Neuronal stem cell (in vitro differentiated cells): ENCODE measurements around the gene PPP1R11. TPM values are rescaled to one million over a fixed set of nuclear protein-coding genes. Genes with fewer than 3 reads are reported as not detected.

ENCODE experiments used
- DNase-seq: peaks from one replicate; pipeline ENCODE4 v3.0.0-alpha.2; 2013; ENCODE audit warnings: low spot score
- H2AFZ ChIP-seq: one replicate; pipeline ENCODE4 v1.6.1; 2013; ENCODE audit warnings: mild to moderate bottlenecking, low read length, inconsistent platforms
- H2AK5ac ChIP-seq: 2 replicates; pipeline ENCODE4 v1.6.1; 2013; ENCODE audit warnings: low read depth, mild to moderate bottlenecking, inconsistent platforms, low read length, moderate library complexity, mixed read lengths
- H2BK120ac ChIP-seq: 2 replicates; pipeline ENCODE4 v1.6.1; 2013; ENCODE audit warnings: low read depth, mild to moderate bottlenecking, inconsistent platforms, low read length, moderate library complexity, mixed read lengths
- H2BK12ac ChIP-seq: one replicate; pipeline ENCODE4 v1.6.1; 2013; ENCODE audit warnings: low read length, inconsistent platforms
- H2BK15ac ChIP-seq: 2 replicates; pipeline ENCODE4 v1.6.1; 2013; ENCODE audit warnings: mild to moderate bottlenecking, low read length, inconsistent platforms, mixed read lengths
- H2BK5ac ChIP-seq: one replicate; pipeline ENCODE4 v1.6.1; 2013; ENCODE audit warnings: inconsistent platforms, mild to moderate bottlenecking, low read length, moderate library complexity
- H3K14ac ChIP-seq: one replicate; pipeline ENCODE4 v1.6.1; 2013; ENCODE audit warnings: low read length, inconsistent platforms
- H3K18ac ChIP-seq: 2 replicates; pipeline ENCODE4 v1.6.1; 2013; ENCODE audit warnings: low read length, inconsistent platforms
- H3K23ac ChIP-seq: 2 replicates; pipeline ENCODE4 v1.6.1; 2013; ENCODE audit warnings: low read depth, mild to moderate bottlenecking, mixed read lengths, low read length, inconsistent platforms; ENCODE audit not compliant: poor library complexity
- H3K27ac ChIP-seq: replicated peaks from 3 replicates; pipeline ENCODE4 v1.5.1; 2013; ENCODE audit warnings: low read length, inconsistent platforms
- H3K27me3 ChIP-seq, 3 experiments: 2 replicates each; pipeline ENCODE4 v1.6.1; 2013; ENCODE audit warnings: low read length in 3 of 3, mild to moderate bottlenecking in 2 of 3, inconsistent platforms in 1 of 3, low read depth in 1 of 3, mixed read lengths in 1 of 3, moderate library complexity in 1 of 3; ENCODE audit not compliant: control insufficient read depth in 3 of 3, insufficient read depth in 3 of 3
- H3K36me3 ChIP-seq, 2 donors: replicated peaks in 1 of 2; 2 replicates each; pipeline ENCODE4 v1.6.1; 2013; ENCODE audit warnings: low read length in 2 of 2; ENCODE audit not compliant: control insufficient read depth in 2 of 2, insufficient read depth in 2 of 2
- H3K4ac ChIP-seq: 2 replicates; pipeline ENCODE4 v1.6.1; 2013; ENCODE audit warnings: inconsistent platforms, mild to moderate bottlenecking, low read length, moderate library complexity
- H3K4me1 ChIP-seq, 2 donors: 1 replicate in 1 of 2; 2 replicates in 1 of 2; pipeline ENCODE4 v1.6.1; 2013; ENCODE audit warnings: low read length in 2 of 2, low read depth in 1 of 2; ENCODE audit not compliant: control insufficient read depth in 2 of 2, insufficient read depth in 1 of 2
- H3K4me2 ChIP-seq: one replicate; pipeline ENCODE4 v1.6.1; 2013; ENCODE audit warnings: mild to moderate bottlenecking, low read length, inconsistent platforms; ENCODE audit not compliant: insufficient read depth, poor library complexity, severe bottlenecking
- H3K4me3 ChIP-seq, 2 donors: 2 replicates each; pipeline ENCODE4 v1.5.1; 2013; ENCODE audit warnings: low read length in 2 of 2, mild to moderate bottlenecking in 2 of 2, inconsistent platforms in 1 of 2, moderate library complexity in 1 of 2
- H3K79me1 ChIP-seq: one replicate; pipeline ENCODE4 v1.6.1; 2013; ENCODE audit warnings: low read depth, mild to moderate bottlenecking, inconsistent platforms, low read length, moderate library complexity
- H3K9ac ChIP-seq: one replicate; pipeline ENCODE4 v1.6.1; 2013; ENCODE audit warnings: mild to moderate bottlenecking, low read depth, low read length, inconsistent platforms; ENCODE audit not compliant: poor library complexity
- H3K9me3 ChIP-seq, 2 donors: replicated peaks in 1 of 2; 2 replicates each; pipeline versions ENCODE3 to v1.6.1; 2013; ENCODE audit warnings: low read length in 2 of 2, mild to moderate bottlenecking in 2 of 2, inconsistent platforms in 1 of 2, low read depth in 1 of 2, mixed read lengths in 1 of 2, moderate library complexity in 1 of 2; ENCODE audit not compliant: control insufficient read depth in 2 of 2, insufficient read depth in 1 of 2
- H4K8ac ChIP-seq: one replicate; pipeline ENCODE4 v1.6.1; 2013; ENCODE audit warnings: low read depth, mild to moderate bottlenecking, inconsistent platforms, low read length, moderate library complexity
- H4K91ac ChIP-seq: one replicate; pipeline ENCODE4 v1.6.1; 2013; ENCODE audit warnings: low read length, low read depth, mild to moderate bottlenecking, inconsistent platforms; ENCODE audit not compliant: poor library complexity
- WGBS, 2 donors: extraction: QIAGEN DNeasy Blood & Tissue Kit; methylation state at CpG; one replicate each; pipeline ENCODE4 v1.1.7; 2013; ENCODE audit warnings: missing lambda C conversion rate in 2 of 2, mixed read lengths in 1 of 2; ENCODE audit not compliant: insufficient read length in 2 of 2, insufficient replicate concordance in 1 of 2; ENCODE audit errors: extremely low coverage in 2 of 2; 5-methylcytosine and 5-hydroxymethylcytosine counted together
- polyA plus RNA-seq, 2 experiments: library from polyadenylated mRNA; stranded (reverse); fragments of 200-250 nt; gene quantifications; one replicate each; pipeline ENCODE4 v1.2.3, GENCODE V29; 2013

PPP1R11 gene, protein sequence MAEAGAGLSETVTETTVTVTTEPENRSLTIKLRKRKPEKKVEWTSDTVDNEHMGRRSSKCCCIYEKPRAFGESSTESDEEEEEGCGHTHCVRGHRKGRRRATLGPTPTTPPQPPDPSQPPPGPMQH
- 47.2 TPM for polyA plus RNA-seq (2013, experiment 1 of 2)
- polyA plus RNA-seq (2013, experiment 2 of 2), result 48.4 TPM

- H3K4ac ChIP-seq, result no peak within 1 kb of the TSS
- DNase-seq, result peak; percentile 99
- no CpG with 5 or more reads among the region's 46 CpGs for WGBS, 2 donors
Observed at GRCh38 chr6:30066577-30067459, at the start of gene PPP1R11. TSS of gene PPP1R11 (plus strand) at chr6:30067198. CDS start at chr6:30067411, 213 bp downstream.

GRCh38 chr6:30019819-30020218 is 47.2 kb upstream of the PPP1R11 start:
- Histone ChIP-seq H3K27ac (no peak overlapping the region), H2AK5ac (no peak overlapping the region), H3K9ac (no peak overlapping the region), H3K4me2 (no peak overlapping the region), H2BK120ac (no peak overlapping the region), H2AFZ (no peak overlapping the region), H3K23ac (no peak overlapping the region), H3K36me3 (no peaks in the 10 kb centered on the region), H3K4ac (no peak overlapping the region), H4K91ac (no peak overlapping the region), H4K8ac (no peak overlapping the region), H3K4me1 (no peaks in the 10 kb centered on the region), H2BK5ac (no peak overlapping the region), H3K4me3 (no peak overlapping the region), H3K27me3 (no peaks in the 10 kb centered on the region), H2BK15ac (no peak overlapping the region), H2BK12ac (no peak overlapping the region), H3K9me3 (no peaks in the 10 kb centered on the region), H3K14ac (no peak overlapping the region), H3K79me1 (no peaks in the 10 kb centered on the region), H3K18ac (no peak overlapping the region)
- no CpG with 5 or more reads among the region's 2 CpGs for WGBS, 2 donors
- DNase-seq, result no peak

More at GRCh38 chr6:30066577-30067459, at the start of gene PPP1R11:
- Histone ChIP-seq H4K8ac (no peak within 1 kb of the TSS), H3K36me3 (peaks cover 2 to 43% of the 10 kb centered on the region in 2 donors), H3K9ac (peak within 1 kb of the TSS; percentile 53), H2BK12ac (no peak within 1 kb of the TSS), H3K27ac (peak within 1 kb of the TSS; percentile 97), H2BK15ac (no peak within 1 kb of the TSS), H3K27me3 (peaks cover 0 to 13% (median 3%) of the 10 kb centered on the region in 3 experiments), H4K91ac (no peak within 1 kb of the TSS), H2BK120ac (no peak within 1 kb of the TSS), H3K23ac (peak within 1 kb of the TSS; percentile 78), H3K4me2 (peak within 1 kb of the TSS; percentile 70), H3K18ac (peak within 1 kb of the TSS; percentile 98), H2AK5ac (no peak within 1 kb of the TSS), H2BK5ac (peak within 1 kb of the TSS; percentile 72), H3K79me1 (no peaks in the 10 kb centered on the region), H3K9me3 (peaks cover 0 to 4% of the 10 kb centered on the region in 2 donors), H3K4me1 (peaks cover 8 to 11% of the 10 kb centered on the region in 2 donors), H3K4me3 (peak within 1 kb of the TSS; percentile 76 to 93), H2AFZ (peak within 1 kb of the TSS; percentile 95), H3K14ac (no peak within 1 kb of the TSS)

DNA sequence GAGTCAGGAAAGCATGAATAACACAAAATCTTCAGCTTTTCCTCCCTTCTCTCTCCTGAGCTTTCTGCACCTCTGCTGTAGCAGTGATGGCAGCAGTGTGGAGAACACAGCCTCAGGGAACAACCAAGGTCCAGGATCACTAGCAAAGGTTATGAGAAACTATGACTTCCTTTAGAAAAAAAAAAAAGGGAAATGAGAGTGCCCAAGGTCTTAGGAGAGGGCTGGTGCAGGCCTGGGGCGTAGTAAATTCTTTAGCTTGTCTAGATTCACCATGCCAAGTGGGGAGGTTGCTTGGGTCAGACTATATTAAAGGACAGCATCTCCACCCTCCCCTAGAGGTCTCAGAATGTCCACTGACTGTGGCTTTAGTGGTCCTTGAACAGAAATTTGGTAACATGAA is 46.4 kb upstream of the PPP1R11 start:
- no peak overlapping the region for H2BK5ac ChIP-seq
- no CpG with 5 or more reads among the region's 1 CpG for WGBS, 2 donors
- H3K9me3 ChIP-seq, result no peaks in the 10 kb centered on the region
- H2AK5ac ChIP-seq, result no peak overlapping the region
- no peak overlapping the region for H3K4me2 ChIP-seq
- no peak overlapping the region for H2BK120ac ChIP-seq
- H3K36me3 ChIP-seq, result no peaks in the 10 kb centered on the region
- no peak overlapping the region for H3K4me3 ChIP-seq
- no peak overlapping the region for H3K14ac ChIP-seq
- no peak overlapping the region for H2AFZ ChIP-seq
- no peak overlapping the region for H4K91ac ChIP-seq
- DNase-seq, result no peak
- no peak overlapping the region for H3K4ac ChIP-seq
- H3K23ac ChIP-seq, result no peak overlapping the region
- no peak overlapping the region for H2BK15ac ChIP-seq
- no peak overlapping the region for H3K18ac ChIP-seq
- no peak overlapping the region for H2BK12ac ChIP-seq
- H3K79me1 ChIP-seq, result no peaks in the 10 kb centered on the region
- no peak overlapping the region for H3K9ac ChIP-seq
- no peaks in the 10 kb centered on the region for H3K27me3 ChIP-seq
- no peak overlapping the region for H3K27ac ChIP-seq
- no peak overlapping the region for H4K8ac ChIP-seq
- no peaks in the 10 kb centered on the region for H3K4me1 ChIP-seq

- Histone ChIP-seq H2AK5ac (no peak overlapping the region), H3K79me1 (no peaks in the 10 kb centered on the region), H3K4me2 (no peak overlapping the region), H3K4me3 (no peak overlapping the region), H2AFZ (no peak overlapping the region), H3K9ac (no peak overlapping the region), H2BK5ac (no peak overlapping the region), H3K36me3 (no peaks in the 10 kb centered on the region), H3K14ac (no peak overlapping the region), H2BK120ac (no peak overlapping the region), H4K91ac (no peak overlapping the region), H3K4ac (no peak overlapping the region), H3K23ac (no peak overlapping the region), H3K18ac (no peak overlapping the region), H4K8ac (no peak overlapping the region), H2BK12ac (no peak overlapping the region), H3K27ac (no peak overlapping the region), H3K9me3 (no peaks in the 10 kb centered on the region), H3K27me3 (no peaks in the 10 kb centered on the region), H2BK15ac (no peak overlapping the region), H3K4me1 (no peaks in the 10 kb centered on the region)
- WGBS, 2 donors, result no CpG with 5 or more reads among the region's 3 CpGs
- DNase-seq, result no peak
Observed at GRCh38 chr6:30022189-30022588, 44.8 kb upstream of the PPP1R11 start.
